PC-9 (cell line): ENCODE results near the gene SLC30A7.
A peak's percentile ranks its signal among the peaks of the same experiment; 100 is the strongest.

Experiments used
- CTCF ChIP-seq: fragments of 200-600 bp; sonication (generic); conservative IDR thresholded peaks from 2 replicates; pipeline ENCODE4 v1.6.1; 2017; ENCODE audit warnings: mixed run types, antibody characterized with exemption, mild to moderate bottlenecking, moderate library complexity
- EZH2 ChIP-seq: fragments of 200-600 bp; sonication (generic); IDR thresholded peaks from 2 replicates; pipeline ENCODE4 v1.8.0; 2017; ENCODE audit warnings: antibody characterized with exemption, low read depth

GRCh38 chr1:100921110-100921706 lies 25.3 kb downstream of the SLC30A7 start:
- TF ChIP-seq CTCF (peak; percentile 95), EZH2 (no peak)
